ENCODE results near the gene RABL2A.
"Not testable (repeated sequence)": the region's sequence is repeated elsewhere in the genome, so short reads cannot be mapped to it uniquely, and the experiment has no call there.

The RABL2A gene

DNA sequence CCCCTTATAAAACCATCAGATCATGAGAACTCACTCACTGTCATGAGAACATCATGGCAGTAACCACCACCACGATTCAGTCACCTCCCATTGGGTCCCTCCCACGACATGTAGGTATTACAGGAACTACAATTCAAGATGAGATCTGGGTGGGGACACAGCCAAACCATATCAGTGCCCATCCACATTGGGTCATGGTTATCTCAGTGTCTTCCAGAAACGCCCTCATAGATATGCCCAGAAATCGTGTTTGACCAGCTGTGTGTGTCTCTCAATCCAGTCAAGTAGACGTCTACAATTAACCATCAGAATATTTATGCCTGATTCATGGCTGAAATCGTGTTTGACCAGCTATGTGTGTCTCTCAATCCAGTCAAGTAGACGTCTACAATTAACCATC is 17.2 kb upstream of the RABL2A start:
- DNase-seq (ENCODE audit: low spot score) = not testable (repeated sequence)

DNA sequence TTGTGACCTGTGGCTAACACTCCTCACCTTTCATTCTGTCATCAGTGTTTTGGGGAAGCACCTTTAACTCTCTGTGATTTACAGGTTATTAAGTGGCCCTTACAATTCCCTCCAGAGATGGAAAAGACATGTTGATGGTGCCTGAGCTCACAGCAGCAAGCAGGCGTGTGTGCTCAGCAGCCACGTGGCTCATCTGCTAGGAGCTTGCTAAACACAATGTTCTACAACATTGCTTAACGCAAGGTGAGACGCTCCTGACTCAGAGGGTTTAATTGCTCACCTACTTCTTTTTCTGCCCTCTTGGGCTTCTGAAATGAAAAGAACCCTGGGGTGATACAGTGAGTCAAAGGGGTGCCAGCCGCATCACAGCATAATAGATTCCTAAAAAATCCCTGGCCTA is 6.1 kb upstream of the RABL2A start:
- not testable (repeated sequence) for DNase-seq (ENCODE audit: low spot score)

DNA sequence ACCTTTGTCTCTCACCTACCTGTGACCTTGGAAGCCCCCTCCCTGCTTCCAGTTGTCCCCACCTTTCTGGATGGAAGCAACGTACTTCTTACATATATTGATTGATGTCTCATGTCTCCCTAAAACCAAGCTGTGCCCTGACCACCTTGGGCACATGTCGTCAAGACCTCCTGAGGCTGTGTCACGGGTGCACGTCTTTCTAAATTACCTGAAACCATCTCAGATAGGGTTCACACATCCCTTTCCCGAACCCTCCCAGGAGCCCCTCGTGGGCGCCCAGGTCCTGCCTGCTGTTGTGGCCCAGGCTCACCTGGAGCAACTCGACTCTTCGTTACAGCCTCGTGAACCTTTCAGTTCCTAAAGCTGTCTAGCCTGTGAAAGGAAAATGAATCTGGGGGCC is 1.2 kb upstream of the RABL2A start:
- DNase-seq (ENCODE audit: low spot score) = not testable (repeated sequence)

DNA sequence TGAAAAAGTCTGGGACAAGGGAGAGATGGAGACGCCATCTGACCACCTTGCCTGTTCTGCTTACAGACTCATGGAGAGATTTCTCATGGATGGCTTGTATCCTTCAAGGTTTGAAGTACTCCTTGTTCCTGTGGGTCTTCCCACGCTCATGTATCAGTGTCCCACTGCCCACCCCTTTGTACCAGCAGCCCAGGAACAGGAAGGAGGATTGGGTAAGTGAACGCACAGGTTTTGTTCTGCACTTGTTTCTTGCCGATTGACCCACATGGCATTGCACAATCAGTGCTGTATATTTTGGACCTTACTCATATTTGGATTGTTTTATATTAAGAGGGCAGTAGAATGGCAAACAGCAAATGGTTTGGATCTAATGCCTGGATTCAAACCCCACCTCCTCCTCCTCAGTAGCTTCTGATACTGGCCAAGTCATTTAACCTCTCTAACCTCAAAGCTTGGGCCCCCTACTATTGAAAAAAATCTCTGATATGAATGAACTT is 5.8 kb downstream of the RABL2A start:
- DNase-seq (ENCODE audit: low spot score) = not testable (repeated sequence)

DNA sequence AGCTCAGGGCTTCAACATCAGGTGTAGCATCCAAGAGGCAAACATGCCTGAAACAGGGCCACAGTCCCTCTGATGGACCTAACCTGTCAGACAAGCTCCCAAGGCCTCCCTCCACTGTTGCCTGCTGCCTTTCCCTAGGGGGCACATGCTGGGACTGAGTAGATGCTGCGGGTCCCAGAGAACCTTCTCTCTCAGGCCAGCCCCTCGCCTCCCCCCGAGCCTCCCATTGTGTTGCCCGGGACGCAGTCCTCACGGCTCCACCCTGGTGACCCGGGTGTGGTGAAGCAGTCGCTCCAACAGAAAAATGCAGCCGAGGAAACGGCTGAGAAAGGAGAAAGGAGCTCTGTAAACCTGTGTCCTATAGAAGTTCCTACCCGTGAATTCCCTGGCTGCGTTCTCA is 8.3 kb downstream of the RABL2A start:
- not testable (repeated sequence) for DNase-seq (ENCODE audit: low spot score)

DNA sequence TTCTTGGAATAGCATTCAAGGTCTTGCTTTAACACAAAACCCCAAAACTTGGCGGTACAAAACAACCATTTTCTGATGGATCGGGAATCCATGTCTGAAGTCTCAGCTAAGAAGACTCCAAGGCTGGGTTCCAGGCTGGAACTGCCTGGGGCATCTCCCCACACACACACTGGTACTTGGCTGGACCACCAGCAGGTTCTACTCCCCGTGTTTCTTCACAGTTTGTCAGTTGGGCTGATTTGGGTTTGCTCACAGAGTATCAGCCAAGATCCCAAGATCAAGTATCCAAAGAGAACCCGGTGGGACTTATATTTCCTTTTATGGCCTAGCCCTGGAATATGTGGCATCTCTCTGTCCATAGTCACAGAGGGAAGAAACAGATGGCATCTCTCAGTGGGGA is 9.2 kb downstream of the RABL2A start:
- DNase-seq (ENCODE audit: low spot score) = not testable (repeated sequence)

DNA sequence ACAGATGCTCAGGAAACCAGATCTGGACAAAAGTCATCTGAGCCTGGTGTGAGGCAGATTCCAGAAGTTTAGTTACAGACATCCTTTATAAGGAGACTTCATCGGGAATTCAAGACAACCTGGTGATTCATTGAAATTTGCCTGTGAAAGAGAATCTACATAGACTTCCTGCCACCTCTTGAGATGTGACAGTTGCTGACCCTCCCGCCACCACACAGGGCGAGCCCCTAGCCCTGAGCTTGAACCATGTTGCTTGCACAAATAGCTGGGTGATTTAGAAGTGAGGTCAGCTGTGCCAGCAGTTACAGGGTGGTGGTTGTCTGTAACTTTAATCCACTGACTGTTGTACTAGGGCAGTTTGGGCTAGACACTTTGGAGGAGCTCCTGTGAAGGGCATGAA is 11.0 kb downstream of the RABL2A start:
- not testable (repeated sequence) for DNase-seq (ENCODE audit: low spot score)

DNA sequence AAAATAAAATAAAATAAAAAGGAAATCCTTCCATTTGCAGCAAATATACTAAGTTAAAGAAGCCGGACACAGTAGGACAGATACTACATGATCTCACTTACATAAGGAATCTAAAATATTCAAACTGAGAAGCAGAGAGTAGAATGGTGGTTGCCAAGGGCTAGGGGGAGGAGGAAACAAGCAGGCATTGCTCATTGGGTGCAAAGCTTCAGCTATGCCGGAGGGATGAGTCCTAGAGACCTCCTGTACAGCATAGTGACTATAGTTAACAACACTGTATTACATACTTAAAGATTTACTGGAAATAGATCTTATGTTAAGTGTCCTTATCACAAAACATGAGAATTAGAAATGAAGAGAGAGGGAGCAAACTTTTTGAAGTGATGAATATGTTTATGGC is 19.2 kb downstream of the RABL2A start:
- not testable (repeated sequence) for DNase-seq (ENCODE audit: low spot score)

DNA sequence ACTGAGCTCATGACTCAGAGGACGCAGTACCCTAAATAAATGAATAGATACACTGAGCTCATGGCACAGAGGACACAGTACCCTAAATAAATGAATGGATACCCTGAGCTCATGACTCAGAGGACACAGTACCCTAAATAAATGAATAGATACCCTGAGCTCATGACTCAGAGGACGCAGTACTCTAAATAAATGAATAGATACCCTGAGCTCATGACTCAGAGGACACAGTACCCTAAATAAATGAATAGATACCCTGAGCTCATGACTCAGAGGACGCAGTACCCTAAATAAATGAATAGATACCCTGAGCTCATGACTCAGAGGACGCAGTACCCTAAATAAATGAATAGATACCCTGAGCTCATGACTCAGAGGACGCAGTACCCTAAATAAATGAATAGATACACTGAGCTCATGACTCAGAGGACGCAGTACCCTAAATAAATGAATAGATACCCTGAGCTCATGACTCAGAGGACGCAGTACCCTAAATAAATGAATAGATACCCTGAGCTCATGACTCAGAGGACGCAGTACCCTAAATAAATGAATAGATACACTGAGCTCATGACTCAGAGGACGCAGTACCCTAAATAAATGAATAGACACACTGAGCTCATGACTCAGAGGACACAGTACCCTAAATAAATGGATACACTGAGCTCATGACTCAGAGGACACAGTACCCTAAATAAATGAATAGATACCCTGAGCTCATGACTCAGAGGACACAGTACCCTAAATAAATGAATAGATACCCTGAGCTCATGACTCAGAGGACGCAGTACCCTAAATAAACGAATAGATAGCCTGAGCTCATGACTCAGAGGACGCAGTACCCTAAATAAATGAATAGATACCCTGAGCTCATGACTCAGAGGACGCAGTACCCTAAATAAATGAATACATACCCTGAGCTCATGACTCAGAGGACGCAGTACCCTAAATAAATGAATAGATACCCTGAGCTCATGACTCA is 24.1 kb downstream of the RABL2A start:
- DNase-seq (ENCODE audit: low spot score) = not testable (repeated sequence)

DNA sequence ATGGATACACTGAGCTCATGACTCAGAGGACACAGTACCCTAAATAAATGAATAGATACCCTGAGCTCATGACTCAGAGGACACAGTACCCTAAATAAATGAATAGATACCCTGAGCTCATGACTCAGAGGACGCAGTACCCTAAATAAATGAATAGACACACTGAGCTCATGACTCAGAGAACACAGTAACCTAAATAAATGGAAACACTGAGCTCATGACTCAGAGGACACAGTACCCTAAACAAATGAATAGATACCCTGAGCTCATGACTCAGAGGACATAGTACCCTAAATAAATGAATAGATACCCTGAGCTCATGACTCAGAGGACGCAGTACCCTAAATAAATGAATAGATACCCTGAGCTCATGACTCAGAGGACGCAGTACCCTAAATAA is 25.5 kb downstream of the RABL2A start:
- DNase-seq (ENCODE audit: low spot score) = not testable (repeated sequence)

DNA sequence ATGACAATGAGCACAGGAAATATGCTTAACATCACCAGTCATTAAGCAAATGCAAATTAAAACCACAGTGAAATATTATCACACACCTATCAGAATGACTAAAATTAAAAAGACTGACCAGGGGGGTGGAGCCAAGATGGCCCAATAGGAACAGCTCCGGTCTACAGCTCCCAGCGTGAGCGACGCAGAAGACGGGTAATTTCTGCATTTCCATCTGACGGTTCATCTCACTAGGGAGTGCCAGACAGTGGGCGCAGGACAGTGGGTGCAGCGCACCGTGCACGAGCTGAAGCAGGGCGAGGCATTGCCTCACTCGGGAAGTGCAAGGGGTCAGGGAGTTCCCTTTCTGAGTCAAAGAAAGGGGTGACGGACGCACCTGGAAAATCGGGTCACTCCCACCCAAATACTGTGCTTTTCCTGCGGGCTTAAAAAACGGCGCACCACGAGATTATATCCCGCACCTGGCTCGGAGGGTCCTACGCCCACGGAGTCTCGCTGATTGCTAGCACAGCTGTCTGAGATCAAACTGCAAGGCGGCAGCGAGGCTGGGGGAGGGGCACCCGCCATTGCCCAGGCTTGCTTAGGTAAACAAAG is 29.1 kb downstream of the RABL2A start:
- not testable (repeated sequence) for DNase-seq (ENCODE audit: low spot score)

DNA sequence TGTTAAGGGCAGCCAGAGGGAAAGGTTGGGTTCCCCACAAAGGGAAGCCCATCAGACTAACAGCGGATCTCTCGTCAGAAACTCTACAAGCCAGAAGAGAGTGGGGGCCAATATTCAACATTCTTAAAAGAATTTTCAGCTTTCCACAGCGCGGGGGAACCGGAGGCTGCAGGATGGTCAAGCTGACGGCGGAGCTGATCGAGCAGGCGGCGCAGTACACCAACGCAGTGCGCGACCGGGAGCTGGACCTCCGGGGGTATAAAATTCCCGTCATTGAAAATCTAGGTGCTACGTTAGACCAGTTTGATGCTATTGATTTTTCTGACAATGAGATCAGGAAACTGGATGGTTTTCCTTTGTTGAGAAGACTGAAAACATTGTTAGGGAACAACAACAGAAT is 30.7 kb downstream of the RABL2A start:
- not testable (repeated sequence) for DNase-seq (ENCODE audit: low spot score)

DNA sequence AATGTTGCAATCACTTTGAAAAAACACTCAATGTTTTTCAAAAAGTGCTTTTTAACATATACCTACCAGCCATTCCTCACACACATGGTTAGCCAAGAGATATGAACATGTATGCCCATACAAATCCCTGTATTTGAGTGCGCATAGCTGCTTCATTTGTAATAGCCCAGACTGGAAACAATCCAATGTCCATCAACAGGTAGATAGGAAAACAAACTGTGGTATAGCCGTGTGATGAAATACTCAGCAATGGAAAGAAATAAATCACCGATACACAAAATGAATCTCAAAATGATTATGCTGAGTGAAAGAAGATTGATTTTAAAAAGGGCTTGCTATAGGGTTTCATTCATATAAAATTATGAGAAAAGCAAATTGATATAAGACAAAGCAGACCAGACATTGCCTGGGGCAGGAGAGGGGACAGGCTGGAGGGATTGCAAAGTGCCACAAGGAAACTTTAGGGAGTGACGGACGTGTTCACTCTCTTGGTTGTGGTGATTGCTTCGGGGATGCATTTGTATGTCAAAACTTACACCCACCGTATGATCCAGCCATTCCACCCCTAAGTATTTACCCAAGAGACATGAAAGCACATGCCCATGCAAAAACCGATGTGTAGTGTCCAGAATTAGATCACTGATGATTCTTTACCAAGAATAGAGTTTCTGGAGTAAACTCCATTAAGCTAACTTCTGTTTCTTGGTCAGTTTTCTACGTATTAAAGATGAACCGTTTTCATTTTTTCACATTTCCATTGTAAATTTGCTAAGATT is 36.4 kb downstream of the RABL2A start:
- not testable (repeated sequence) for DNase-seq (ENCODE audit: low spot score)

DNA sequence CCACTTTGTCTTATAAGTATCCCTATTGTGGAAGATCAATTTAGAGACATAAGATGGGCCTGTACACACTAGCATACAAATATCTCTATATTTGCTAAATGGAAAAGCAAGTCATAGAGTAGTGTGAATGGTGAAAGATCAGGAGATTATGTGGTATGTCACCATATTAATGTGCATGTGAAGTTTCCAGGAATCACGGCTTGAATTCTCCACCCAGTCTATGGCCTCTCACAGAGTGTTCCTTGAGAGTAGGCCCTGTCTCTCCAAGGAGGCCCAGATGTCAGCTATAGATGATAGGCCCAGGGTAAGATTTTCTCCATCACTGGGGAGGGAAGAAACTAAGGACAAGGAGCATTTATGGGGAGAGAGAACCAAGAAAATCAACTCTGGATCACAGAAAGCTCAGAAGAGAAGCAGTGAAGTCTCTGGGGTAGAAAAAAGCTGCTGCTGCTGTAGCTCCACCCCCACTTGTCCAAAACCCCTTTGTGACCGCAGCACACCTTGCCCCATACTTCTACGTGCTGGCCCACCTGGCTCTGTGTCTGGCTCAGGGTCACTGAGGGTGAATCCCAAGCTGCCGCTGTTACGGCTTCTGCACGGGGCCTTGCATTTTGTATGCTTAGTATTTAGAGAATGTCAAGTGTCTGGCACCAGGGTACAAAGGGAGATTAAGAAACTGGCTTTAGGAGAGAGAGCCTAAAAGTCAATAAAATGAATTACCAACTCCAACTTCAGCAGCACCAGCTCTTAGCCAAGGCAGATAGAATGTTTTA is 37.9 kb downstream of the RABL2A start:
- not testable (repeated sequence) for DNase-seq (ENCODE audit: low spot score)

DNA sequence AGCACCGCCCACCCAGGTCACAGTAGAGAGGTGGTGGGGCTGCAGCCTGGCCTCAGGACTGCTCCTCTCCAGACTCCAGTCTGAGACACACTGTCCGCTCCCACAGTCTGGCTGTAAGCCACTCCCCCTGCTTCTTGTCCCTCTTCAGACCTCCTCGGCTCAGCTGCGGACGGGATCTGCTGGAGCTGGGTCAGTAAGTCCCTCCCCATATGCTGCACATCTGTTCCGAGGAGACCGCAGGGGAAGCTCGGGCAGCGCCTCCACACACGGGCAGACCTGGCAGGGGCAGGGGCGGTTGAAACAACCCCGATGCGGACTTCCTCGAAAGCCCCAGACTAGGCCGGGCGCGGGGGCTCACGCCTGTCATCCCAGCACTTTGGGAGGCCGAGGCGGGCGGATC is 41.9 kb downstream of the RABL2A start:
- not testable (repeated sequence) for DNase-seq (ENCODE audit: low spot score)

DNA sequence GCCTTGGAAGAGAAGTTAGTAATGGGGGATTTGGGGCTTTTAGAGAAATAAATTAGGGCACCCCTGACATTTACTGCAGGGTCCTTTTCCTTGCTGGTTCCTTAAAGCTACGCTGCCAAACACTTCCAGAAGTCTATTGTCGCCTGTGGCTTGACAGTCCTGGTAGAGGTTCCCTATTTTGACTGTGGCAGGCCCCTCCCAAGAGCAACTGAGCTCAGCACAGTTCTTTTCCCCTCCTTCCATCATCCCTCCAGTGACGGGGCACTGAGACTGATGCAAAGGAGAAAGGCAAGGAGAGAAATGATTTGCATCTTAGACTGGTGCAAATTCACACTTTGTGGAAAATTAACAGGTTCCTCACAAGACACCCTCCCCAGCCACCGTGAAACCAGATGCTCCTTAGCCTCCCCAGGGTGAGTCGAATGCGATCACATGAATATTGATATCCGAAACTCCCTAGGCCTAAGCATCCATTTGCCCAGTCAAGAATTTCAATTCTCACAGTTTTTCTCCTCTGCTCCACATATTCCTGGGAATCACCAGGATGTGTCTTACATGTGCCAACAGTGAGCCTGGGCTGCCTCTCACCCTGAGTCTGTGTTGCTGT is 45.4 kb downstream of the RABL2A start:
- no peak for DNase-seq (ENCODE audit: low spot score)

DNA sequence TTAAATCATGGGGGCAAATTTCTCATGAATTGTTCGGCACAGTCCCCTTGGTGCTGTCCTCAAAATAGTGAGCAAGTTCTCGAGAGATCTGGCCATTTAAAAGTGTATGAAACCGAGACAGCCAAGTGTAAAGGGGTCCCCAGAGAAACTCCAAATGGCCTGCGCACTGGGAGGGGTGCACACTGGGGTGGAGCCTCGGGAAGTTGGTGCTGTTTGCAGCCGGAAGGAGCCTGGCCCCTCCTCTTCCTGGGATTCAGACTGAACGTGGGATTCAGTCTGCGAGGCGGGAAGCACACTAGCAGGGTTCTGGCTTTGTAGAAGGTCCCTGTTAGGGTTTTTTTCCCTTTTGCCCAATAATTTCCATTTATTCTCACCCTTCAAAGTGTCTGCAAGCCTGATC is 48.8 kb downstream of the RABL2A start:
- DNase-seq (ENCODE audit: low spot score) = no peak

DNA sequence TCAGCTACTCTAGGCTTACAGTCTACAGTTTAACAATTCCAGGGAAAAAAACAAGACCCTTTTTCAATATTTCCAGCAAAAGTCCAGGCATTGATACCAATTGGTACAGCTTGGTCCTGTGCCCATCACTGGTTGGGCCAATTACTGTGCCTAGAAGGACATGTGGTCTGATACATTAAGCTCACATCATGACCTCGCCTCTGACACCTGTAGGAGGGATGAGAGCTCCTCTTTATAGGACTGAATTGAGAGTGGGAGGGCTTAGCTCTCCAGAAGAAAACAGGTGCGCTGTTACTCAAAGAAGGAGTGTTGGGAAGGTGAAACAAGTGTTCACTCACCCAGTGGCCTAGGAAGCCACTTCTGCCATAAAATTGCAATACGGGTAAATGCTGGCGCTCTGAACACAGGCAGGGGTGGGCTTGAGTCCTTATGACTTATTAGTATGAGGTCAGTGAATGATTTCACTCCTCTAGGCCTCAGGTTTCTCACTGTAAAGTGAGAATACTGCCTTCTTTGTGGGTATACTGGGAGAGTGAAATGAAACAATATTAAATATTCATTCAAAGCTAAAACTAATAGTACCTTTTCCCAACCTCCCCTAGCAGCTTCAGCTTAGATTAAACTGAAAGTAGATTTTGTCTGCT is 49.7 kb downstream of the RABL2A start:
- no peak for DNase-seq (ENCODE audit: low spot score)

DNA sequence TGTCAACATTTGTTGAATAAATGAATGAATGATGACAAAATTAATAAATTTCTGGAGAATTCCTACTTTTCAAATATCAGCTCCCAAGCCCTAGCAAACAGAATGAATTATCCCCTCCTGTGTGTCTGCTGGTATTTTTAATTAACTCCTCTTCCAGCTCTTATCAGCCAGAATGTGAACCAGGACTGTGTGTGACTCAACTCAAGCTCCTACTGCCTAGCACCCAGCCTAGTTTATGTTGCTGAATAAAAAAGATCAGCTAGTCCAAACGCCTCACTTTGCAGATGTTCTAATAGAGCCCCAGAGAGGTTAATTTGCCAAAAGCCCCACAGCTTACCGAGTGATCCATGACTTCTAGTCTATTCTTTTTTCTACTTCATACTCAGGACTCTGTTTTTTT is 50.3 kb downstream of the RABL2A start:
- no peak for DNase-seq (ENCODE audit: low spot score)

DNA sequence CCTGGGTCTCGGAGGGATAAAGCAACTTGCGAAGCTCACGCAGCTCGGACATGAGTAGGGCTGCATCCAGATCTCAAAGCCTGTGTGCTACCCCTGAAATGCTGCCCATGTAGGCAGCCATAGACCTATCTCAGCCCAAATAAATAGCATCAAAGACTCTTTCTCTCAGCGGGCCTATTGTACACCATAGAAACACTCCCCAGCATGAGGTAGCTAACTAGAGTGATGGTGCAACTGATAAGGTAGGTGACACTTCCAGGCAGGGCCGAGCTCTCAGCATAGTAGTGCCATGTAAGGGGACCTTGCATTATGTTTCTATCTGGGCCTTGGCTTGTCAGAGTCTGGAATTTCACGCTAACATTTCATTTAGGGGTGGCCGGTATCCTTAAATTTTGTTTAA is 52.4 kb downstream of the RABL2A start:
- DNase-seq (ENCODE audit: low spot score) = no peak

DNA sequence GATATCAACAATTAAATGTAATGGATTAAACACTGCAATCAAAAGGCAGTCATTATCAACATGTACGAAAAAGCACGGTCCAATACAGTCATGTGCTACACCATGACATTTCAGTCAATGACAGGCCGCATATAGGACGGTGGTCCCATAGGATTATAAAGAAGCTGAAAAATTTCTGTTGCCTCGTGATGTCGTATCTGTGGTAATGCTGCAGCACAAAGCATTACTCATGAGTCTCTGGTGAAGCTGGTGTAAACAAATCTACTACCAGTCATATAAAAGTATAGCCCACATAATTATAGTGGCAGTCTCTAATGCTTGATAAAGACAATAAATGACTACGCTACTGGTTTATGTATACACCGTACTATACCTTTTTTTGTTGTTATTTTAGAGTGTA is 58.4 kb downstream of the RABL2A start:
- DNase-seq (ENCODE audit: low spot score) = no peak
